Astrocyte (in vitro differentiated cells and primary cell): ENCODE results near the gene SLC8B1. TPM values are rescaled to one million over a fixed set of nuclear protein-coding genes. Genes with fewer than 3 reads are reported as not detected.

ENCODE experiments used
- DNase-seq: peaks from one replicate; pipeline ENCODE4 v3.0.0-alpha.2; 2010; ENCODE audit warnings: low read depth
- FAIRE-seq: peaks from 2 replicates; lab custom pipeline; 2011; peaks lifted over from hg19 to GRCh38; lab: Jason Lieb, UNC
- H2AFZ ChIP-seq: 2 replicates; pipeline ENCODE4 v1.6.0; 2012; ENCODE audit warnings: low read depth, low read length, inconsistent platforms
- H3K27ac ChIP-seq: 2 replicates; pipeline ENCODE4 v1.5.1; 2011; ENCODE audit warnings: low read depth, low read length, inconsistent platforms
- H3K27me3 ChIP-seq: 2 replicates; pipeline ENCODE4 v1.6.0; 2011; ENCODE audit warnings: low read length, inconsistent platforms; ENCODE audit not compliant: insufficient read depth
- H3K36me3 ChIP-seq: 2 replicates; pipeline ENCODE4 v1.5.1; 2011; ENCODE audit warnings: low read length, inconsistent platforms; ENCODE audit not compliant: insufficient read depth
- H3K4me1 ChIP-seq: 2 replicates; pipeline ENCODE4 v1.5.1; 2011; ENCODE audit warnings: low read length, inconsistent platforms; ENCODE audit not compliant: insufficient read depth
- H3K4me2 ChIP-seq: 2 replicates; pipeline ENCODE4 v1.6.0; 2012; ENCODE audit warnings: low read length, inconsistent platforms
- H3K4me3 ChIP-seq: 2 replicates; pipeline ENCODE4 v1.5.1; 2011; ENCODE audit warnings: low read depth, mild to moderate bottlenecking, low read length, inconsistent platforms; ENCODE audit not compliant: insufficient read depth
- H3K79me2 ChIP-seq: 2 replicates; pipeline ENCODE4 v1.6.0; 2012; ENCODE audit warnings: mild to moderate bottlenecking, low read length, inconsistent platforms; ENCODE audit not compliant: insufficient read depth
- H3K9ac ChIP-seq: 2 replicates; pipeline ENCODE4 v1.6.0; 2012; ENCODE audit warnings: mild to moderate bottlenecking, low read length, inconsistent platforms
- H3K9me3 ChIP-seq: 2 replicates; pipeline ENCODE4 v1.5.1; 2012; ENCODE audit warnings: low read depth, mild to moderate bottlenecking, low read length, inconsistent platforms; ENCODE audit not compliant: insufficient read depth
- H4K20me1 ChIP-seq: 2 replicates; pipeline ENCODE4 v1.6.0; 2012; ENCODE audit warnings: low read length, inconsistent platforms; ENCODE audit not compliant: insufficient read depth
- H3K27ac Mint-ChIP-seq: one replicate; pipeline ENCODE4 v1.8.0; 2021; ENCODE audit warnings: mild to moderate bottlenecking, mixed read lengths; ENCODE audit not compliant: unreplicated experiment
- H3K27me3 Mint-ChIP-seq: one replicate; pipeline ENCODE4 v1.8.0; 2021; ENCODE audit warnings: low read depth, mixed read lengths; ENCODE audit not compliant: unreplicated experiment
- H3K36me3 Mint-ChIP-seq: one replicate; pipeline ENCODE4 v1.8.0; 2021; ENCODE audit warnings: low read depth, mixed read lengths; ENCODE audit not compliant: unreplicated experiment
- H3K4me1 Mint-ChIP-seq: one replicate; pipeline ENCODE4 v1.8.0; 2021; ENCODE audit warnings: low read depth, mixed read lengths; ENCODE audit not compliant: unreplicated experiment
- H3K4me3 Mint-ChIP-seq: one replicate; pipeline ENCODE4 v1.8.0; 2021; ENCODE audit warnings: mild to moderate bottlenecking, moderate library complexity, mixed read lengths; ENCODE audit not compliant: unreplicated experiment
- H3K9me3 Mint-ChIP-seq: one replicate; pipeline ENCODE4 v1.8.0; 2021; ENCODE audit warnings: mild to moderate bottlenecking, mixed read lengths; ENCODE audit not compliant: unreplicated experiment
- EZH2 ChIP-seq: IDR thresholded peaks from 2 replicates; pipeline ENCODE4 v1.6.1; 2012; ENCODE audit warnings: mild to moderate bottlenecking, low read length, inconsistent platforms; ENCODE audit not compliant: insufficient read depth
- total RNA-seq: library from RNA; stranded (reverse); gene quantifications from 2 replicates; pipeline ENCODE4 v1.2.1, GENCODE V29; 2021
- TF ChIP-seq, protein P1 (sequence below): IDR thresholded peaks from 2 replicates; pipeline ENCODE4 v1.5.1; 2011; ENCODE audit warnings: low read depth, mild to moderate bottlenecking, inconsistent platforms, low read length, moderate library complexity; ENCODE audit not compliant: insufficient read depth

The SLC8B1 gene
- total RNA-seq, 1 donor from 2014 or later, result 8.6 TPM

DNA sequence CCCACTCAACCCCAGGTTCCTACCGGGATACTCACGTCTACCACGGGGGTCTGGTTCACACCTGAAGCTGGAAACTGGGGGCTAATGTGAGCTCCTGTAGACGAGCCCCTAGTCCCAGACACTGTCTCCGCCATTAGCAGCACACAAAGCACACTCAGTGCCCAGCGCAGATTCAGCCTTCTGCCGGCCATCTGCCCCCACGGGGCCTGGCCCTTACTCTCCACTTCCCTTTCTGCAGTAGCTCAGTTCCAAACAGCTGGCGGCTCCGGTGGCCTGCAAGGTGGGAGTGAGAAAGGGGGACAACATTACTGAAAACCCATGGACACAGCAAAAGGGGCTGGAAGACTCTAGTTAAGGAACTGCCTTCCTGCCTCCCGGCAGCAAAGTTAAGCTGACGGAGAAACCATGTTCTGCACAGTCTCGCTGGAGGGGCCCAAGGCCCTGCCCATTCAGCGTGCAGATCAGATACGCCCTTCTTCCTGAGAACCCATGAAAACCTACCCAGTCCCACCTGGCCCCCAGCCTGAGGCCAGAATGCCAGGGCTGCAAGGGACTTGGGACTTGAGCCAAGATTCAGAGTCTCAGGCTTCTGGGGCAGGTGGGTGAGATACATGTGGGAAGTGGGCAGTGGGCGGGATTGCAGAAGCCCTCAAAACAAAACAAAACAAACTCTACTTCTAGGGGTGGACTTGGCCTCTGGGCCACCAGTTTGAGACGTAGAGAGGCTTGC is 2.1 kb downstream of the SLC8B1 start:
- Mint-ChIP-seq H3K4me3 (no peak overlapping the region), H3K4me1 (peaks cover 2% of the 10 kb centered on the region), H3K36me3 (no peaks in the 10 kb centered on the region), H3K9me3 (no peaks in the 10 kb centered on the region), H3K27ac (no peak overlapping the region), H3K27me3 (peaks cover 12% of the 10 kb centered on the region)
- FAIRE-seq (no peak), DNase-seq (no peak)
- H2AFZ ChIP-seq, result no peak overlapping the region
- H4K20me1 ChIP-seq, result no peaks in the 10 kb centered on the region
- no peak overlapping the region for H3K9ac ChIP-seq
- TF ChIP-seq, protein P1, sequence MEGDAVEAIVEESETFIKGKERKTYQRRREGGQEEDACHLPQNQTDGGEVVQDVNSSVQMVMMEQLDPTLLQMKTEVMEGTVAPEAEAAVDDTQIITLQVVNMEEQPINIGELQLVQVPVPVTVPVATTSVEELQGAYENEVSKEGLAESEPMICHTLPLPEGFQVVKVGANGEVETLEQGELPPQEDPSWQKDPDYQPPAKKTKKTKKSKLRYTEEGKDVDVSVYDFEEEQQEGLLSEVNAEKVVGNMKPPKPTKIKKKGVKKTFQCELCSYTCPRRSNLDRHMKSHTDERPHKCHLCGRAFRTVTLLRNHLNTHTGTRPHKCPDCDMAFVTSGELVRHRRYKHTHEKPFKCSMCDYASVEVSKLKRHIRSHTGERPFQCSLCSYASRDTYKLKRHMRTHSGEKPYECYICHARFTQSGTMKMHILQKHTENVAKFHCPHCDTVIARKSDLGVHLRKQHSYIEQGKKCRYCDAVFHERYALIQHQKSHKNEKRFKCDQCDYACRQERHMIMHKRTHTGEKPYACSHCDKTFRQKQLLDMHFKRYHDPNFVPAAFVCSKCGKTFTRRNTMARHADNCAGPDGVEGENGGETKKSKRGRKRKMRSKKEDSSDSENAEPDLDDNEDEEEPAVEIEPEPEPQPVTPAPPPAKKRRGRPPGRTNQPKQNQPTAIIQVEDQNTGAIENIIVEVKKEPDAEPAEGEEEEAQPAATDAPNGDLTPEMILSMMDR, result no peak
- no peak for TF ChIP-seq EZH2
- no peaks in the 10 kb centered on the region for H3K36me3 ChIP-seq
- H3K4me2 ChIP-seq, result peak overlapping the region; percentile 90
- H3K27me3 ChIP-seq, result no peaks in the 10 kb centered on the region
- H3K27ac ChIP-seq, result no peak overlapping the region
- peaks cover 8% of the 10 kb centered on the region for H3K4me1 ChIP-seq
- H3K4me3 ChIP-seq, result no peak overlapping the region
- no peaks in the 10 kb centered on the region for H3K79me2 ChIP-seq
- H3K9me3 ChIP-seq, result no peaks in the 10 kb centered on the region

GRCh38 chr12:113330505-113330904 is 4.4 kb downstream of the SLC8B1 start:
- TF ChIP-seq, protein P1, result no peak
- TF ChIP-seq EZH2, result no peak
- Histone ChIP-seq H3K4me3 (no peak overlapping the region), H3K4me1 (peaks cover 8% of the 10 kb centered on the region), H3K27me3 (no peaks in the 10 kb centered on the region), H3K9me3 (no peaks in the 10 kb centered on the region), H3K36me3 (no peaks in the 10 kb centered on the region), H3K4me2 (no peak overlapping the region), H3K79me2 (no peaks in the 10 kb centered on the region), H3K27ac (no peak overlapping the region), H2AFZ (no peak overlapping the region), H4K20me1 (no peaks in the 10 kb centered on the region), H3K9ac (no peak overlapping the region)
- no peaks in the 10 kb centered on the region for H3K9me3 Mint-ChIP-seq
- FAIRE-seq (no peak), DNase-seq (no peak)
- no peaks in the 10 kb centered on the region for H3K36me3 Mint-ChIP-seq
- H3K4me3 Mint-ChIP-seq, result no peak overlapping the region
- peaks cover 7% of the 10 kb centered on the region for H3K4me1 Mint-ChIP-seq
- H3K27ac Mint-ChIP-seq, result no peak overlapping the region
- peaks cover 5% of the 10 kb centered on the region for H3K27me3 Mint-ChIP-seq

DNA sequence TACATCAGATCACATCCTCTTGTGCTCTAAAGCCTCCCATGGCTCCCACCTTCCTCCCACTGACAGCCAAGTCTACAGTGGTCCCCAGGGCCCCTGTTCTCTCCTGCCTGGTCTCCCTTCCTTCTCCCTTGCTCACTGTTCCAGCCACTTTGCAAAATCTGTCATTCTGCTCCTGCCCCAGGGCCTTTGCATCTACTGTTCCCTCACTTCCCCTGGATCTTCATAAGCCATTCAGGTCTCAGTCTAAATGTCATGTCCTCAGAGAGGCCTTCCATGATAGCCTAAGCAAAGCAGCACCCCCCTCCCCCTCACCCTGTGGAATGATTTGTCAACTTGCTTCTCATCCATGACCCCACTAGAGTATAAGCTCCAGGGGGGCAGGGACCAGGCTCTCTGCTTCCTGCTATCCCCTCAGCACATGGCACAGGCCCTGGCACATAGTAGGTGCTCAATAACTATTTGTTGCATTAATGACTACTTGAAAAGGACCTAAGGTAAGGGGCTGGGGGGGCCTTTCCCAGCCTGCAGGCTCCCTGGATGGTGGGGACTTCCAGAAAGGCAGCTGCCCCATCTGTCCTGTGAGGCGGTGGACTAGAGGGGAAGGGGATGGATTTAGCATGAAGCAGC is 5.0 kb downstream of the SLC8B1 start:
- H3K9me3 Mint-ChIP-seq, result no peaks in the 10 kb centered on the region
- H3K4me3 Mint-ChIP-seq, result peak overlapping the region; percentile 8
- DNase-seq (no peak), FAIRE-seq (no peak)
- peak overlapping the region; percentile 41 for H3K27ac Mint-ChIP-seq
- Histone ChIP-seq H4K20me1 (no peaks in the 10 kb centered on the region), H3K4me1 (peaks cover 8% of the 10 kb centered on the region), H3K27ac (no peak overlapping the region), H2AFZ (no peak overlapping the region), H3K4me3 (no peak overlapping the region), H3K9me3 (no peaks in the 10 kb centered on the region), H3K9ac (no peak overlapping the region), H3K79me2 (no peaks in the 10 kb centered on the region), H3K27me3 (no peaks in the 10 kb centered on the region), H3K36me3 (no peaks in the 10 kb centered on the region), H3K4me2 (no peak overlapping the region)
- H3K27me3 Mint-ChIP-seq, result peaks cover 5% of the 10 kb centered on the region
- H3K36me3 Mint-ChIP-seq, result no peaks in the 10 kb centered on the region
- peaks cover 7% of the 10 kb centered on the region for H3K4me1 Mint-ChIP-seq
- TF ChIP-seq EZH2, result no peak
- TF ChIP-seq, protein P1, result no peak
